Smooth muscle cell (in vitro differentiated cells): ENCODE data around the gene SCN4B. TPM values are rescaled to one million over a fixed set of nuclear protein-coding genes. Genes with fewer than 3 reads are reported as not detected.

ENCODE experiments used
- DNase-seq: peaks from one replicate; lab custom pipeline; 2025; ENCODE audit not compliant: unreplicated experiment; lab: John Stamatoyannopoulos, UW
- H2AFZ ChIP-seq: fragments of 200-600 bp; sonication (generic); 2 replicates; pipeline ENCODE4 v1.6.0; 2016; ENCODE audit warnings: antibody characterized with exemption, low read depth, mild to moderate bottlenecking
- H3F3A ChIP-seq: fragments of 200-600 bp; sonication (generic); 2 replicates; pipeline ENCODE4 v1.6.0; 2017; ENCODE audit warnings: antibody characterized with exemption, low read depth
- H3K27ac ChIP-seq: fragments of 200-600 bp; sonication (generic); 2 replicates; pipeline ENCODE4 v1.5.1; 2016; ENCODE audit warnings: low read depth, mild to moderate bottlenecking
- H3K27me3 ChIP-seq: fragments of 200-600 bp; sonication (generic); 2 replicates; pipeline ENCODE4 v1.6.1; 2016; ENCODE audit warnings: low read depth, mild to moderate bottlenecking
- H3K36me3 ChIP-seq: fragments of 200-600 bp; sonication (generic); 2 replicates; pipeline ENCODE4 v1.5.1; 2016; ENCODE audit warnings: low read depth
- H3K4me1 ChIP-seq: fragments of 200-600 bp; sonication (generic); 2 replicates; pipeline ENCODE4 v1.5.1; 2016; ENCODE audit warnings: low read depth
- H3K4me2 ChIP-seq: fragments of 200-600 bp; sonication (generic); 2 replicates; pipeline ENCODE4 v1.6.0; 2016; ENCODE audit warnings: mild to moderate bottlenecking
- H3K4me3 ChIP-seq: fragments of 200-600 bp; sonication (generic); 2 replicates; pipeline ENCODE4 v1.5.1; 2016; ENCODE audit warnings: mild to moderate bottlenecking
- H3K79me2 ChIP-seq: fragments of 200-600 bp; sonication (generic); 2 replicates; pipeline ENCODE4 v1.6.0; 2016; ENCODE audit warnings: low read depth, mild to moderate bottlenecking
- H3K9ac ChIP-seq: fragments of 200-600 bp; sonication (generic); 2 replicates; pipeline ENCODE4 v1.6.0; 2016; ENCODE audit warnings: low read depth
- H3K9me3 ChIP-seq: fragments of 200-600 bp; sonication (generic); replicated peaks from 2 replicates; pipeline ENCODE4 v1.5.1; 2016; ENCODE audit warnings: low read depth
- H4K20me1 ChIP-seq: fragments of 200-600 bp; sonication (generic); 2 replicates; pipeline ENCODE4 v1.6.0; 2016; ENCODE audit warnings: low read depth
- CTCF ChIP-seq: fragments of 200-600 bp; sonication (generic); IDR thresholded peaks from 2 replicates; pipeline ENCODE4 v1.5.1; 2017; ENCODE audit warnings: borderline replicate concordance, mild to moderate bottlenecking, antibody characterized with exemption; ENCODE audit not compliant: insufficient read depth, poor library complexity, severe bottlenecking
- WGBS: methylation state at CpG from one replicate; pipeline ENCODE4 v1.1.7; 2016; ENCODE audit warnings: low lambda C conversion rate; 5-methylcytosine and 5-hydroxymethylcytosine counted together
- polyA plus RNA-seq: library from polyadenylated mRNA; unstranded; fragments of >200 nt; fragmentation: Nextera tagmentation; extraction: Ambion mirVana; gene quantifications from 2 replicates; pipeline ENCODE4 v1.2.1, GENCODE V29; 2016
- total RNA-seq: library from RNA; depleted of rRNA; stranded (reverse); fragments of >200 nt; gene quantifications from 2 replicates; pipeline ENCODE4 v1.2.3, GENCODE V29; 2014

Gene SCN4B
- total and polyA plus RNA-seq, 2 experiments from 2014 or later = not detected

- Histone ChIP-seq H3K27ac (no peak overlapping the region), H3F3A (no peaks in the 10 kb centered on the region), H4K20me1 (no peaks in the 10 kb centered on the region), H3K4me1 (no peaks in the 10 kb centered on the region), H3K9me3 (no peaks in the 10 kb centered on the region), H3K4me3 (no peak overlapping the region), H3K79me2 (no peaks in the 10 kb centered on the region), H3K4me2 (no peak overlapping the region), H3K36me3 (no peaks in the 10 kb centered on the region), H3K27me3 (peaks cover 4% of the 10 kb centered on the region), H2AFZ (no peak overlapping the region), H3K9ac (no peak overlapping the region)
- 86% methylated on average over 10 of the region's 10 CpGs for WGBS
- no peak for DNase-seq
- TF ChIP-seq CTCF = no peak
Measured at GRCh38 chr11:118099838-118100556, 52.6 kb downstream of the SCN4B start.

GRCh38 chr11:118098996-118099837, 53.4 kb downstream of the SCN4B start:
- TF ChIP-seq CTCF = no peak
- H3K27ac ChIP-seq = no peak overlapping the region
- no peak overlapping the region for H3K4me3 ChIP-seq
- H4K20me1 ChIP-seq = no peaks in the 10 kb centered on the region
- DNase-seq = no peak
- WGBS = 67% methylated on average over 10 of the region's 11 CpGs
- no peaks in the 10 kb centered on the region for H3K79me2 ChIP-seq
- H3K4me1 ChIP-seq = no peaks in the 10 kb centered on the region
- H3K4me2 ChIP-seq = no peak overlapping the region
- H3K36me3 ChIP-seq = no peaks in the 10 kb centered on the region
- no peak overlapping the region for H3K9ac ChIP-seq
- peaks cover 4% of the 10 kb centered on the region for H3K27me3 ChIP-seq
- no peaks in the 10 kb centered on the region for H3F3A ChIP-seq
- no peaks in the 10 kb centered on the region for H3K9me3 ChIP-seq
- H2AFZ ChIP-seq = no peak overlapping the region

- no peak for DNase-seq
- Histone ChIP-seq H3K4me3 (no peak overlapping the region), H3K4me2 (no peak overlapping the region), H4K20me1 (no peaks in the 10 kb centered on the region), H3K79me2 (no peaks in the 10 kb centered on the region), H2AFZ (no peak overlapping the region), H3F3A (no peaks in the 10 kb centered on the region), H3K9ac (no peak overlapping the region), H3K9me3 (no peaks in the 10 kb centered on the region), H3K27ac (no peak overlapping the region), H3K27me3 (no peaks in the 10 kb centered on the region), H3K36me3 (no peaks in the 10 kb centered on the region), H3K4me1 (no peaks in the 10 kb centered on the region)
- TF ChIP-seq CTCF = no peak
- WGBS = 86% methylated on average over 1 of the region's 1 CpG
Measured at GRCh38 chr11:118095967-118096367, 56.7 kb downstream of the SCN4B start.
